Esophagus muscularis mucosa (tissue), 4 donors: ENCODE measurements around the gene DDX11. TPM values are rescaled to one million over a fixed set of nuclear protein-coding genes. Genes with fewer than 3 reads are reported as not detected.
"Not testable (repeated sequence)": the region's sequence is repeated elsewhere in the genome, so short reads cannot be mapped to it uniquely, and the experiment has no call there.

ENCODE experiments used
- DNase-seq: peaks from one replicate; pipeline ENCODE4 v3.0.0-alpha.2; 2017; ENCODE audit errors: extremely low spot score
- H3K27ac ChIP-seq, 4 donors: fragments of 200-600 bp; sonication (generic); replicated peaks in 1 of 4; 1 replicate in 3 of 4; 2 replicates in 1 of 4; pipeline ENCODE4 v1.5.1; 2016 to 2019; ENCODE audit warnings: mild to moderate bottlenecking in 1 of 4
- H3K27me3 ChIP-seq, 4 donors: fragments of 200-600 bp; sonication (generic); one replicate each; pipeline versions ENCODE4 v1.5.1 to v1.6.0; 2016 to 2019
- H3K36me3 ChIP-seq, 4 donors: fragments of 200-600 bp; sonication (generic); one replicate each; pipeline ENCODE4 v1.5.1; 2016 to 2019
- H3K4me1 ChIP-seq, 4 donors: fragments of 200-600 bp; sonication (generic); one replicate each; pipeline ENCODE4 v1.5.1; 2016 to 2019
- H3K4me3 ChIP-seq, 4 donors: fragments of 200-600 bp; sonication (generic); 1 replicate in 2 of 4; 2 replicates in 2 of 4; pipeline ENCODE4 v1.5.1; 2016 to 2019; ENCODE audit warnings: mild to moderate bottlenecking in 4 of 4, moderate library complexity in 1 of 4
- H3K9me3 ChIP-seq, 4 donors: fragments of 200-600 bp; sonication (generic); 1 replicate in 3 of 4; 2 replicates in 1 of 4; pipeline ENCODE4 v1.5.1; 2016 to 2019
- WGBS: methylation state at CpG from one replicate; pipeline ENCODE4 v1.1.5; 2018; 5-methylcytosine and 5-hydroxymethylcytosine counted together
- intact Hi-C: fragments of 100-400 bp; cut with DNase I; formaldehyde crosslinking; loops from one replicate; pipeline ENCODE4 v1.15.1; 2023
- small RNA-seq, 3 donors: library from RNA; depleted of rRNA; stranded (forward); fragments of <200 nt; gene quantifications; one replicate each; pipeline ENCODE3, GENCODE V24; 2016
- total RNA-seq, 4 donors: library from RNA; depleted of rRNA; stranded (reverse); fragments of >200 nt; gene quantifications; one replicate each; pipeline versions ENCODE4 v1.1.0 to v1.2.1, GENCODE V29; 2016

The DDX11 gene
- total RNA-seq, 4 donors from 2014 or later = 5.9 to 18.7 (median 12.7) TPM

- H3K9me3 ChIP-seq, H3K27me3 ChIP-seq, H3K27ac ChIP-seq, H3K36me3 ChIP-seq, H3K4me3 ChIP-seq, intact Hi-C loops, DNase-seq, H3K4me1 ChIP-seq: not testable (repeated sequence)
- WGBS = 91% methylated on average over 4 of the region's 4 CpGs
Observed at GRCh38 chr12:31150766-31151165, 77.1 kb downstream of the DDX11 start.

Small RNA genes lying within 50 kb of the gene (small RNA-seq; reads per million reads assigned to genes)
- 0 reads per million in 3 donors for gene RF00072

Other genes with a start within 250 kb of the DDX11 start
- 10 to 100 TPM in 2 of 4 donors, 1 to 10 TPM in 2; 5.8 to 20.9 (median 12.7) TPM for gene TSPAN11, start 147.1 kb upstream of the DDX11 start, total RNA-seq